CD4-positive, alpha-beta T cell treated with Interferon gamma for 1 hour (primary cell): ENCODE results near the gene TK1.

Experiments
- DNase-seq: peaks from one replicate; pipeline ENCODE4 v3.0.0-alpha.2; 2020

The TK1 gene

GRCh38 chr17:78219396-78220150 is 32.7 kb upstream of the TK1 start:
- DNase-seq = no peak

GRCh38 chr17:78214706-78215061 is 27.8 kb upstream of the TK1 start:
- no peak for DNase-seq

- peak; percentile 84 for DNase-seq
Measured at GRCh38 chr17:78214016-78214705, 27.3 kb upstream of the TK1 start, which contains the start of gene BIRC5. TSS of gene BIRC5 (plus strand) at chr17:78214253. CDS start at chr17:78214317, 64 bp downstream.

- no peak for DNase-seq
Measured at GRCh38 chr17:78211032-78211431, 24.2 kb upstream of the TK1 start.

- no peak for DNase-seq
Measured at GRCh38 chr17:78210111-78210510, 23.3 kb upstream of the TK1 start.

- DNase-seq = no peak
Measured at GRCh38 chr17:78208486-78208885, 21.6 kb upstream of the TK1 start.

- no peak for DNase-seq
Measured at GRCh38 chr17:78206298-78206697, 19.4 kb upstream of the TK1 start.

- no peak for DNase-seq
Measured at GRCh38 chr17:78205124-78205775, 18.4 kb upstream of the TK1 start.

- DNase-seq = no peak
Measured at GRCh38 chr17:78204387-78205123, 17.7 kb upstream of the TK1 start.

- no peak for DNase-seq
Measured at GRCh38 chr17:78202666-78203065, 15.8 kb upstream of the TK1 start.

GRCh38 chr17:78200451-78200850 is 13.6 kb upstream of the TK1 start:
- DNase-seq = no peak

- no peak for DNase-seq
Measured at GRCh38 chr17:78197147-78197832, 10.4 kb upstream of the TK1 start.

GRCh38 chr17:78196716-78197115 is 9.9 kb upstream of the TK1 start:
- DNase-seq = no peak

- DNase-seq = no peak
Measured at GRCh38 chr17:78185981-78186691, 716 bp downstream of the TK1 start.

- no peak for DNase-seq
Measured at GRCh38 chr17:78184868-78185267, 2.0 kb downstream of the TK1 start.

- no peak for DNase-seq
Measured at GRCh38 chr17:78184351-78184750, 2.5 kb downstream of the TK1 start.

- no peak for DNase-seq
Measured at GRCh38 chr17:78183916-78184315, 2.9 kb downstream of the TK1 start.

- no peak for DNase-seq
Measured at GRCh38 chr17:78182504-78182903, 4.3 kb downstream of the TK1 start.

GRCh38 chr17:78180508-78180907 is 6.3 kb downstream of the TK1 start:
- no peak for DNase-seq

GRCh38 chr17:78180083-78180482 is 6.8 kb downstream of the TK1 start:
- no peak for DNase-seq

GRCh38 chr17:78179372-78179771 is 7.5 kb downstream of the TK1 start:
- DNase-seq = peak; percentile 29

GRCh38 chr17:78176548-78177025 is 10.3 kb downstream of the TK1 start:
- peak; percentile 75 for DNase-seq
